ENCODE measurements around the gene SUCO.
"Not testable (repeated sequence)": the region's sequence is repeated elsewhere in the genome, so short reads cannot be mapped to it uniquely, and the experiment has no call there.

The SUCO gene, protein sequence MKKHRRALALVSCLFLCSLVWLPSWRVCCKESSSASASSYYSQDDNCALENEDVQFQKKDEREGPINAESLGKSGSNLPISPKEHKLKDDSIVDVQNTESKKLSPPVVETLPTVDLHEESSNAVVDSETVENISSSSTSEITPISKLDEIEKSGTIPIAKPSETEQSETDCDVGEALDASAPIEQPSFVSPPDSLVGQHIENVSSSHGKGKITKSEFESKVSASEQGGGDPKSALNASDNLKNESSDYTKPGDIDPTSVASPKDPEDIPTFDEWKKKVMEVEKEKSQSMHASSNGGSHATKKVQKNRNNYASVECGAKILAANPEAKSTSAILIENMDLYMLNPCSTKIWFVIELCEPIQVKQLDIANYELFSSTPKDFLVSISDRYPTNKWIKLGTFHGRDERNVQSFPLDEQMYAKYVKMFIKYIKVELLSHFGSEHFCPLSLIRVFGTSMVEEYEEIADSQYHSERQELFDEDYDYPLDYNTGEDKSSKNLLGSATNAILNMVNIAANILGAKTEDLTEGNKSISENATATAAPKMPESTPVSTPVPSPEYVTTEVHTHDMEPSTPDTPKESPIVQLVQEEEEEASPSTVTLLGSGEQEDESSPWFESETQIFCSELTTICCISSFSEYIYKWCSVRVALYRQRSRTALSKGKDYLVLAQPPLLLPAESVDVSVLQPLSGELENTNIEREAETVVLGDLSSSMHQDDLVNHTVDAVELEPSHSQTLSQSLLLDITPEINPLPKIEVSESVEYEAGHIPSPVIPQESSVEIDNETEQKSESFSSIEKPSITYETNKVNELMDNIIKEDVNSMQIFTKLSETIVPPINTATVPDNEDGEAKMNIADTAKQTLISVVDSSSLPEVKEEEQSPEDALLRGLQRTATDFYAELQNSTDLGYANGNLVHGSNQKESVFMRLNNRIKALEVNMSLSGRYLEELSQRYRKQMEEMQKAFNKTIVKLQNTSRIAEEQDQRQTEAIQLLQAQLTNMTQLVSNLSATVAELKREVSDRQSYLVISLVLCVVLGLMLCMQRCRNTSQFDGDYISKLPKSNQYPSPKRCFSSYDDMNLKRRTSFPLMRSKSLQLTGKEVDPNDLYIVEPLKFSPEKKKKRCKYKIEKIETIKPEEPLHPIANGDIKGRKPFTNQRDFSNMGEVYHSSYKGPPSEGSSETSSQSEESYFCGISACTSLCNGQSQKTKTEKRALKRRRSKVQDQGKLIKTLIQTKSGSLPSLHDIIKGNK (N-terminal part only)

GRCh38 chr1:172532700-172533512 is at the start of gene SUCO:
Gene SUCO (plus strand): TSS chr1:172533150. CDS start chr1:172533436, 286 bp downstream.
- DNase-seq (ENCODE audit: low spot score), result peak; percentile 100

- DNase-seq (ENCODE audit: low spot score), result no peak
Observed at GRCh38 chr1:172483448-172483847, 49.5 kb upstream of the SUCO start.

DNA sequence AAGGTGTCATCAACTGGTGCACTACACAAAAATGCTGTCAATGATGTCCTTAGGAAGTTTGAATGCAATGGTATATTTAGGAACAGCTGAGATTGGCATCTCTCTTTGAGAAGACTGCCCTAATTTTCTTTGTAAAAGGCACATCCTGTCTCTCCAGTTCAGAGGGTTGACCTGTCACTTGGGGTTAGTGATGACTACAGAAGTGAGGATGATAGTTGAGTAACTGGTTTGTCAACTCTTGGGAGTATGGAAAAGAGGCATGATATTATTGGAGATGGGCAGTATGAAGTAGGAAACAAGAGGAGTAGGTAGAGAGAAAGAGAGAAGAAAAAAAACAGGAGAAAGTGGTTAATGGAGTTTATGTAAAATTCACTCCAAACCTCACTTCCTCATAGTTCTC is 48.7 kb upstream of the SUCO start:
- no peak for DNase-seq (ENCODE audit: low spot score)

DNA sequence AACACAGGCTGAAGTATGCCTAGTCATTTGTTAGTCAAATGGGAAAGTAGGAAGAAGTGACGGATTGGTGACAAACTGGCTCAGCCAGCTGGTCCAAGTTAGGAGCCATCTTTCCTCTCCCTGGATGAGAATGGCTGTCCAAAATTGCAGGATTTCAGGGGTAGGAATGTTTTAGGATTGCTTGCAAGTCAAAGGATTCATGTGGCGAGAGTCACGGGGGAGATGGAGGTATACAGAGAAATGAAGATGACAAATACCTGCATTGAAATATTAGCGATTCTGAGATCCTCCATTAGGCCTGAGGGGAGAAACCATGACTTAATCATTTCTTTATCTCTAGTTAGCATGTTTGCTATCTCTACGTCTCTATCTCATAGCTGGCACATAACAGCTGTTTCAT is 47.3 kb upstream of the SUCO start:
- DNase-seq (ENCODE audit: low spot score), result no peak

DNA sequence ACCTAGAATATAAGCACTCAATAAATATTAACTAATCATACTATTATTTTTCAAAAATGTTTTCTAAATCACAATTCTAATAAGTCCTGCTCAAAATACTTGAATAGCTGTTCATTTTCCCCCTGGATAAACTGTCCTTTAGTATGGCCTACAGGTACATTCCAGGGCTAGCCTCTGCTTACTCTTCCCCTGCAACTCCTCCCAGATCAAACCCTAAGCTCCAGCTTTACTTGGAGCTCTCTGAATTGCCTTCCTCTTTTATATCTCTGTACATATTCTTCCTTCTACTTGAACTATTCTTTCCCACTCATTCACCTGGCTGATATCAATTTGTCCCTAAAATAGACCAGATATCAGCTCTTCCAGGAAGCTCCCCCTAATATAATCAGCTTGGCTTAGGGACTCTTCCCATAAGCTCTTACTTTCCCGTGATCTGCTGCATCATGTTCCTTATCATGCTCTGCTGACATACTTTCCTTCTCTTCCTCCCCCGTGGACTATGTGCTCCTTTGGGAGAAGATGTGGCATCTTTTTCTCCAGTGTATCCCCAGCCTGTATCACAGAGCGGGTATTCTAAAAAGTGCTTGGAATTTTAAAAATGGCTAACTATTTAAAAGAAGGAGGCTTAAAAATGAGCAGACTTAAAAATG is 46.0 kb upstream of the SUCO start:
- no peak for DNase-seq (ENCODE audit: low spot score)

DNA sequence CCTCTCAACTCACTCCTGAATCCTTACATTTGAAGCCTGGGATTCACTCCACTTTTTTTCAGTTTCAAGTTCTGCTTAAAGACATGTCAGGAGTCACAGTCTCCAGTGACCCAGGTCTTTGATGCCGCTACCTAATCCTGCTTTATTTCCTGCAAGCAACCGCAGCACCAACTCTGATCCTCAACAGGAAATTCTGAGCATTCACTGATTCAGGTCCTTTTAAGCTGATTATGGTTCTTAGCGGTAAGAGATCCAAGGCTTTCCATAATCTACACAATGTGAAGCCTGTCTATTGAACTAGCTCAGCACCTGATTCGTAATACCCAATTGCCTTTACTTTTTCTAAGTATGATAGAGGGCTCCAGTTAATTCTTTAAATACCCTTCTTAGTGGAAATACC is 45.4 kb upstream of the SUCO start:
- no peak for DNase-seq (ENCODE audit: low spot score)

DNA sequence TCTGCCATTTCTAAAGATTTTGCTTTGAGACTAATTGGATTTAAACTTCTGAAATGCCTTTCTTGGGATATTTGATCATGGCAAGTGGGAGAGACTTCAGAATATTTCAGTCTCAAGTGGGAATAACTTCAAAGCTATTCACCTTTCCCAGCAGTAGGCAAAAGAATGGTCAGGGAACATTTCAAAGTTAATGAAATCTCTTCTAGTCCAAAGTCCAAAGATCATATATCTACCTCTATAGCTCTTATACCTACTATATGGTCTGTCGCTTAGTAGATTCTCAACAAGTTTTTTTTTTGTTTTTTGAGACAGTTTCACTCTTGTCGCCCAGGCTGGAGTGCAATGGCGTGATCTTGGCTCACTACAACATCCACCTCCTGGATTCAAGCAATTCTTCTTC is 44.6 kb upstream of the SUCO start:
- no peak for DNase-seq (ENCODE audit: low spot score)

GRCh38 chr1:172489847-172490246 is 43.1 kb upstream of the SUCO start:
- no peak for DNase-seq (ENCODE audit: low spot score)

- DNase-seq (ENCODE audit: low spot score), result no peak
Observed at GRCh38 chr1:172492421-172492820, 40.5 kb upstream of the SUCO start.

- no peak for DNase-seq (ENCODE audit: low spot score)
Observed at GRCh38 chr1:172494166-172494565, 38.8 kb upstream of the SUCO start.

GRCh38 chr1:172496127-172496526 is 36.8 kb upstream of the SUCO start:
- not testable (repeated sequence) for DNase-seq (ENCODE audit: low spot score)

- DNase-seq (ENCODE audit: low spot score), result no peak
Observed at GRCh38 chr1:172496678-172497077, 36.3 kb upstream of the SUCO start.

DNA sequence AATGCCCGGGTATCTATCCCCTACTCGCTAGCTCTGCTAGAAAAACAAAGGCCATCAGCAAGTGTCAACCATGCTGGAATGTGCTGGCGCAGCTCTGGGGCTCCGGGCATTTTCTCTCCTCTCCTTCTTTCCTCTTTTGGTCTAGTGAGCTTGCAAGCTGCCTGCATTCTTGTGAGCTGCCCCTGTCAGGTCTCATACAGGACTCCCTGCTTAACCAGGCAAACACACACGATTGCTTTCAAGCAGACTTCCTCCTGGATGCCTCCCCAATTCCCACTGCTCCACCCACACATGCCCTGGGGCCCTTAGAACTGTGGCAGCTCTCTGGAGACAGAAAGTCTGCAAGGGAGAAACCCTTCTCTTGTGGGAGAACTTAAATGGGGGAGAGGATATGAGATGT is 35.7 kb upstream of the SUCO start:
- no peak for DNase-seq (ENCODE audit: low spot score)

DNA sequence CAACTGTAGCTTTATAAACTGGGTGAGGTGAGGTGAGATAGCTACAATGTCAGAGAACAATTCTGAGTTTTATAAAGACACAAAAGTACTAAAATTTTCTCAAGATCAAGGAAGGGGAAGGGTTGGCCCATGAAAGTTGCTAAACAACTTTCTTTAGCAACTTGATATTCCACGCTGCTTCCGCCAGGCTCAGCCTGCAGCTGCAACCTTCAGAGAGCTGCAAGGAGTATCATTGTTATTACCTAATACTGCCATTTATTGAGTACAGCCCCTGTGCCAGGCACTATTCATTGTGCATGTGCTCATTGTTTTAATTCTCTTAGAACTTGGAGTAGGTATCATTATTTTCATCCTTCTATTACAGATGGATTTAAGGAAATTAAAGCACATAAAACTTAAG is 34.1 kb upstream of the SUCO start:
- DNase-seq (ENCODE audit: low spot score), result no peak

GRCh38 chr1:172499636-172500141 is 33.3 kb upstream of the SUCO start:
- no peak for DNase-seq (ENCODE audit: low spot score)

GRCh38 chr1:172500207-172500606 is 32.7 kb upstream of the SUCO start:
- DNase-seq (ENCODE audit: low spot score), result no peak

GRCh38 chr1:172507741-172508140 is 25.2 kb upstream of the SUCO start:
- no peak for DNase-seq (ENCODE audit: low spot score)

- DNase-seq (ENCODE audit: low spot score), result no peak
Observed at GRCh38 chr1:172510479-172510878, 22.5 kb upstream of the SUCO start.

DNA sequence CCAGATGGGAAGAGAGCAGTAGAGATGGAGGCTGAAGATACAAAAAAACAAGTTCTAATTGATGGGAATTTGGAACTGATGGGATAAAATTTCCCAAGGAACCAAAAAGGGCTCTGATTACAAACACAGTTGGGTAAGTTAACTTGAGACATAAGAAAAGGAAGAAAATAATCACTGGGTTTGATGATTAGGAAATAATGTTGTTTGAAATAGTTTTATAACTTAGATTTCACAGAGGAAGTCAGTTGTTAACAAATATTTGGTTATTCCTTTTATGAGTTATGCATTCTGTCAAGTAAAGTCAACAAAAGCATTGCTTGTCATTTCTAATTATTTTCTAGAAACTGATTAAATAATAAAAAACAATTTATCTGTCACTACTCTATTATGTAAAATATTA is 20.4 kb upstream of the SUCO start:
- DNase-seq (ENCODE audit: low spot score), result no peak

DNA sequence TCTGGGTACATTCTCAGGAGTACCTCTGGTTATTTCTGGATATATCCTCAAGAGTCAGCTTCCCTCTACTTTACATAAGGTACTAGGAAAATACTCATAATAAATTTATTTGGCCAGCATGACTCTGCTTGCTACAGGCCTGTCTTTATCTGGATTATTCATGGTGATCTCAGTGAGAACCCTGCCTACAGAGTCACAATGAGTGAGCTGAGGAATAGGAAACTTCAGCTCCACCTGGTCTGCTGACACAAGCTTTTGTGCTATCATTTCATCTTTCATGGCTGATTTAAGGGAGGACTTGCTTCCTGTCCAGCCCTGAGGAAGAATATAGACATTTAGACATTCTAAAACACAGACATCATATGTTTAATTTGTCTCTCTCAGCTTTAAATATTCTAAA is 19.5 kb upstream of the SUCO start:
- DNase-seq (ENCODE audit: low spot score), result no peak

DNA sequence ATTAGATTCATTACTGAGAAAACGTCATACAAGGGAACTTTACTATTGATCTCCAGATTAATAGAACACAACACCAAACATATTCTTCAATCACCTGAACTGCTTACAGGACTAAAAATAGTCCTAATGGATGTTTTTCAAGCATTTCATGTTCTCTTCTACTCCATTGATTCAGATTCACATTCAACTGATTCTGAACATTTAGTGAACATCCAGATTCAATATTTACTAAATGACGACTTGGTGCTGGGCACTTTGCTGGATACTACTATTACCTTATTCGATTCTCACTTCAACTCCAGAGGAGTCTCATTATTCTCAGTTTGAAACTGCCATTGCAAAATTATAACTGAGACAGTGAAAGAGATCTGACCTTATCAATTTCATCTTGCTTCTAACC is 18.8 kb upstream of the SUCO start:
- DNase-seq (ENCODE audit: low spot score), result no peak
